Fibroblast of skin of abdomen (primary cell): ENCODE results near the gene CDRT4.
A peak's percentile ranks its signal among the peaks of the same experiment; 100 is the strongest.

Source experiments
- DNase-seq: peaks from one replicate; pipeline ENCODE4 v3.0.0-alpha.2; 2013

CDRT4 gene

DNA sequence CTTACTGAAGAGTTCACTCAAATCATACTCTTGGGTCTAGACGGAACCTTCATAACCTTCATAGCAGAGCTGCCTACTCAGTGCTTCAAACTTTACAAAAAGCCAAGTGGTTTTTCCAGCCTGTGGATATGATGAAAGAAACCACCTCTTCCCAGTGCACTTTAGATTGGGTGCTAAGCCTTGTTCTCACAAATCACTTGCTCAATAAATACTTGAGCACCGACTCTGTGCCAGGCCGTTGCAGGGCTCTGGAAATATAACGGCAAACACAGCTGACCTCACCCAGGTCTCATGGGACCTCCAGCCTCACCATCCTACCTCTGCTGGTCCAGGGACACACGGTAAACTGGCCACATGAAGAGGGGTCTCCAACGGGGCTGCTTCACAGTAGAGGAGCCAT, 35.7 kb downstream of the CDRT4 start:
- DNase-seq, result no peak

DNA sequence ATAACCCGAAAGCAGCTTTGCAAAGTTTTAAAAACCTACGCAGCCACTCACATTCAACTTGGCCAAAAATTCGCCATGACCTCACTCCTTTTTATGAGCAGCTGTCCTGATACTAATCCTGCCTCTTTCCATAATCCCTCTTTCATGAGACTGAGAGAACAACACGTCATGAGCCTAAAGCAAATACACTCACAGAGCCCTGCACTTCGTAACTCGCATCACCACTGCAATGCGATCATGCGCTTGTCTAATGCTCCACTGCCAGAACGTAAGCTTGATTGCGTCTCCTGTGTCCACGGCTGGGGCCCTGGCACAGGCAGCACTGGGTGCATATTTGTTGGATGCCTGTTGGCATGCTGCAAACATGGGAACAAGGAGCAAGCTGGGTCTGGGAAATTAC, 36.2 kb downstream of the CDRT4 start:
- no peak for DNase-seq

- no peak for DNase-seq
Measured at GRCh38 chr17:15424521-15424920, 42.9 kb downstream of the CDRT4 start.

GRCh38 chr17:15422392-15422965, 44.9 kb downstream of the CDRT4 start:
- DNase-seq, result no peak

GRCh38 chr17:15418781-15419180, 48.6 kb downstream of the CDRT4 start:
- no peak for DNase-seq

GRCh38 chr17:15414532-15415306, 52.7 kb downstream of the CDRT4 start:
- no peak for DNase-seq

- DNase-seq, result no peak
Measured at GRCh38 chr17:15413101-15413771, 54.2 kb downstream of the CDRT4 start.

GRCh38 chr17:15412606-15413005, 54.8 kb downstream of the CDRT4 start:
- DNase-seq, result no peak

- no peak for DNase-seq
Measured at GRCh38 chr17:15411384-15412198, 55.8 kb downstream of the CDRT4 start.

- peak; percentile 89 for DNase-seq
Measured at GRCh38 chr17:15409721-15410250, 57.6 kb downstream of the CDRT4 start.

DNA sequence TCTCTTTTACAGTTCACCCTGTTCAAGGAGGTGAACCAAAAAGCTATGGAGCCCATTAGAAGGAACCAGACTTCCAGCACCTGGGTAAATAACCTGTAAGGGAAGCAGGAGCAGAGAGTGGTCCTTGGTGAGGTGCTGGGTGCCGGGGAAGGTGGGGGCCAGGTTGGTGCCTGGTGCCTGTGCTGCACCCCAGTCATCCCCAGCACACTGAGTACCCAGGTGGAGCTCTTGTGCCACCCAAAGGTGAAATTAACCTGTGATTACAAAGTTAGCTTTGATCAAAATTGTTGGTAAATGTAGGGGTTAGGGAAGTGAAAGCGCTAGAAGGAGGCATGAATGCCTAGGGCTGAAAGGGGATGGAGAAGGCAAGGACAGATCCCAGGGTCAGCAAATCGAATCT, 58.6 kb downstream of the CDRT4 start:
- no peak for DNase-seq

GRCh38 chr17:15406081-15406480, 61.3 kb downstream of the CDRT4 start:
- no peak for DNase-seq

GRCh38 chr17:15405058-15405415, 62.4 kb downstream of the CDRT4 start:
- DNase-seq, result no peak

- peak; percentile 63 for DNase-seq
Measured at GRCh38 chr17:15404106-15405057, 63.0 kb downstream of the CDRT4 start.

DNA sequence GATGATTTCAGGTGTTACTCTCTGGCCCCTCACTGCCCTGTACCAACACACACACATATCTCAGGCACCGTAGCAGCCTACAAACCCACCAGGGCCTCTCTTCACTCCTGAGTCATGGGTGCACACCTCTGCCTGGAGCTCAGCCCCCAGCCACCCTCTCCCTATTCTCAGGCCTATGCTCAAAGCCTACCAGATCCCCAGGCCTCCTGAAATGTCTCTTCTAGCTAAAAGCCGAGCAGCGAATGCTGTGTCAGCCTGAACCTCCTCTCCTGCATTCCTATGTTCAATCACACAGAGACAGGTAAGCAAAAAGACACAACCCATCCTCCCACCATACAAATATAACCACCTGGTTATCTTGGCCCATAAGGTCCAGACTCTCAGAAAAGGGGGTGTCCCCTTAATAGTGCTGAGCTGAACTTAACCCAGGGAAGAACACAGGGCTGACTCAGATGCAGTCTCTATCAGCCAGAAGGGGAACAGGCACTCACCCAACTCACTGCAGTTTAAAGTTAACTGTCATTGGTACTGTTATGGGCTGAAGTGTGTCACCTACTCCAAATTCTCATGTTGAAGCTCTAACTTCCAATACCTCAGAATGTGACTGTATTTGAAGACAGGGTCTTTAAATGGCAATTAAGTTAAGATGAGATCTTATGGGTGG, 64.0 kb downstream of the CDRT4 start:
- DNase-seq, result no peak

DNA sequence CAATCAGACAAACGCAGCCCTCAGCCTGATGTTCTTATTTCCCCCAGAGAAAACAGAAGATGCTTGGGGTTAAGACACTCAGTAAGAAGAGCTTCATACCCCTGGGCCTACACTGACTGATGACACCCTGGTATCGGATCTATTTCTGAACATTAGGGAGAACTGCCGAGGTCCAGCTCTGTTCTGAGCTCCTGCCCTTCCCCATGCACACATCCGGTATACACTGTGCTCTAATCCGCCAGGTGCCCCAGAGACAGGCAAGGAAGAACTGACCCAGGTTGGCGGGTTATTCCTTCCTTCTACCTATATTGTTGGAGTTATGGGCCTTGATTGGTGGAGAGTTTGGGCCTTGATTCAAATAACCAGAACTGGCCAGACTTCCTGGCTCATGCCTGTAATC, 68.0 kb downstream of the CDRT4 start:
- no peak for DNase-seq

GRCh38 chr17:15398736-15399331, 68.6 kb downstream of the CDRT4 start:
- DNase-seq, result peak; percentile 53

- peak; percentile 70 for DNase-seq
Measured at GRCh38 chr17:15398291-15398690, 69.1 kb downstream of the CDRT4 start.

DNA sequence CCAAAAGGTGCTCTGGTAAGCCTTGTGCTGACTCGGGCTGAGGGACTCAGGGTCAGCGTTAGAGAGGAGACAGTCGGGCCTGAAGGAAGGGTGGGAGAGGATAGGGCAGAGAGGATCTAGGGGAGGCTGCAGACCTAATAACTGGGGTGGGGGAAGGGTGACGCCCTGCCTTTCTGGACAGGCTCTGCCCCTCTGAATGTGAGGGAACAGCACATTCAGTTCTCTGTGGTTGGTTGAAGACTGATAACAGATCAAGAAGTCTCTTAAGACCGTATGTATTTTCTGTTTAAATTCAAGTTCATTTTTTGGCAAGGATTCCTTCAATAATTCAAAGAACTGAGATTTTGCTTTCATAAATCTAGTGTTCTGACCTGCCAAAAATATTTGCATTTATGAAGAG, 69.8 kb downstream of the CDRT4 start:
- no peak for DNase-seq

GRCh38 chr17:15395091-15395490, 72.3 kb downstream of the CDRT4 start:
- DNase-seq, result no peak

DNA sequence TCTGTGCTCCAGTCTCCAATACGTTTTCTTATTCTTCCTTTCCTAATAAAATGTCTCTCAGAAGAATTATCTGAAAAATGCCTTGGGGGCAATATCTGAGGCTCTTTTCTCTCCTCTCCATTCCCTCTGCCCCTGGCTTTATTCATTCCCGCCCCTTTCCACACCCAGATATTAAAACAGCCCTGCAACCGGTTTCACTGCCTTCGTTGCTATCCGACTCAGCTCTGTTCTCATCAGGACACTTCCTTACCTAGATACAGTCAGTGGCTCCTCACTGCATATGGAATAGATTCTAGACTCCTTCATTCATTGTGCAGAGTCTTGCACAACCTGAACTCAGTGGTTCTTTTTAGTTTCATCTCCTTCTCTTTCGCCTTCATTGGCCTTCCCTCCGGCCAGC, 74.0 kb downstream of the CDRT4 start:
- DNase-seq, result no peak
